Testis (tissue), 2 donors: ENCODE results near the gene SMAD9.

Experiments used
- CTCF ChIP-seq, 3 experiments: fragments of 450-650 bp in 2 of 3; fragments of 200-600 bp in 1 of 3; sonication (generic) in 1 of 3; IDR thresholded peaks; one replicate each; pipeline ENCODE4 v1.5.1; 2016 to 2019; ENCODE audit warnings: antibody characterized with exemption in 3 of 3, mild to moderate bottlenecking in 2 of 3, moderate library complexity in 1 of 3
- POLR2A ChIP-seq: fragments of 450-650 bp; IDR thresholded peaks from one replicate; pipeline ENCODE4 v1.6.1; 2017; ENCODE audit warnings: antibody characterized with exemption, mild to moderate bottlenecking, moderate library complexity

- no peak for TF ChIP-seq CTCF (IDR thresholded peaks at IDR 0.05)
- no peak for TF ChIP-seq POLR2A
Observed at GRCh38 chr13:36950330-36950729, 30.3 kb upstream of the SMAD9 start.
